ENCODE data around the gene NEAT1. TPM values are rescaled to one million over a fixed set of nuclear protein-coding genes. Genes with fewer than 3 reads are reported as not detected.

Gene NEAT1
- total RNA-seq, 1 donor from 2014 or later = 78.8 TPM

DNA sequence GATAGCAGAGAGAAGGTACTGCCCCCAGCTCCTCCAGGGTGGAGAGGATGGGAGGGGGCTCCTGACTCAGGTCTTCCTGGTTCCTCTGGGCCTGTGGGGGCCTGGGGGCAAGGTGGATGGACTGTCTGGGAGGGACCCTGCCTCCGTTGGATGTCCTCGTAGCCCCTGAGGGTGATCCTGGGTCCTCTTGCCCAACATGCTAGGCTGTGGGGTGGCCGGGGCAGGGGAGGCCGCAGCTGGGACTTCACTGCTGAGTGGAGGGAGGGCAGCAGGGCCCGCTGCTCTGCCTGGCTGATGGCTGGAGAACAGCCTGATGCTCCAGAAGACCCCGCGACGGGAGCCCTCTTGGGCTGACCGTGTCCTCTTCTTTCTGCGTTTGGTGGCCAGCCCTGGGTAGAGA, 22.8 kb upstream of the NEAT1 start:
- TF ChIP-seq, protein P1, sequence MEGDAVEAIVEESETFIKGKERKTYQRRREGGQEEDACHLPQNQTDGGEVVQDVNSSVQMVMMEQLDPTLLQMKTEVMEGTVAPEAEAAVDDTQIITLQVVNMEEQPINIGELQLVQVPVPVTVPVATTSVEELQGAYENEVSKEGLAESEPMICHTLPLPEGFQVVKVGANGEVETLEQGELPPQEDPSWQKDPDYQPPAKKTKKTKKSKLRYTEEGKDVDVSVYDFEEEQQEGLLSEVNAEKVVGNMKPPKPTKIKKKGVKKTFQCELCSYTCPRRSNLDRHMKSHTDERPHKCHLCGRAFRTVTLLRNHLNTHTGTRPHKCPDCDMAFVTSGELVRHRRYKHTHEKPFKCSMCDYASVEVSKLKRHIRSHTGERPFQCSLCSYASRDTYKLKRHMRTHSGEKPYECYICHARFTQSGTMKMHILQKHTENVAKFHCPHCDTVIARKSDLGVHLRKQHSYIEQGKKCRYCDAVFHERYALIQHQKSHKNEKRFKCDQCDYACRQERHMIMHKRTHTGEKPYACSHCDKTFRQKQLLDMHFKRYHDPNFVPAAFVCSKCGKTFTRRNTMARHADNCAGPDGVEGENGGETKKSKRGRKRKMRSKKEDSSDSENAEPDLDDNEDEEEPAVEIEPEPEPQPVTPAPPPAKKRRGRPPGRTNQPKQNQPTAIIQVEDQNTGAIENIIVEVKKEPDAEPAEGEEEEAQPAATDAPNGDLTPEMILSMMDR (IDR thresholded peaks at IDR 0.05; ENCODE audit: unreplicated experiment) = no peak
- Mint-ChIP-seq H3K4me1 (ENCODE audit: low read depth) (peaks cover 7% of the 10 kb centered on the region), H3K27ac (no peak overlapping the region), H3K36me3 (ENCODE audit: insufficient read depth) (peaks cover 7% of the 10 kb centered on the region), H3K27me3 (no peaks in the 10 kb centered on the region), H3K9me3 (ENCODE audit: low read depth) (no peaks in the 10 kb centered on the region), H3K4me3 (ENCODE audit: low read depth) (no peak overlapping the region)
- no peak for DNase-seq (ENCODE audit: low spot score, unreplicated experiment)

DNA sequence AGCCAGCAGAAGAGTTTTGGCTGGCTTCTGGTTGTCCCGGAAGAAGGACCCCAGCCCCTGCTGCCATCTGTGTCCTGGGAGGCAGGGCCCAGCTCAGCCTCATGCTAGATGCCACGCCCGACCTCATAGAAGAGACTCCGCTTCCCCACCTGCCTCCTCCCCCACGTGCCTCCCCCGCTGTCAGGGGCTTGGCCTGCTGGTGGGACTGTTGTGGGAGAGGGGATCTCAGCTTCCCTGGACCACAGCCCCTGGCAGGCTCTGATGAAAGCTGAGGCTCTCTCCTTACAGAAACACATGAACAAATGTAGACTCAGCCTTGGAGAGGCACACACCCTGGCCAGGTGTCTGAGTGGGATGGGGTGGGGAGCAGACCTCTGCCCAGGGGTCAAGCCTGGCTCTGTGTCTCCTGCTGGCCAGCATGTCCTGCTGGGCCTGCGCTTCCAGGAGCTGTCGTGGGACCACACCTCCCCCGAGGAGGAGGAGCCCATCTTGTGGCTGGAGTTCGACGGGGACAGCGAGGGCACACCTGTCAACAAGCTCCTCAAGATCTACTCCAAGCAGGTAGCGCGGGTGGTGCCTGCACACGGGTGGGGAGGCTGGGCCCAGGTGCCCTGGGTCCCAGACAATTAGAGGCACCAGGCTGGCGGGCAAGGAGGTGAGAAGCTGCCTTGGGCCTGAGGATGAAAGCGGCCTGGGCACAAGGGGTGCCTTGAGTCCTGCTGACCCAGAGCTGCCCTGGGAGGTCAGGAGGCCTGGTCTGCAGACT, 22.1 kb upstream of the NEAT1 start:
- peaks cover 7% of the 10 kb centered on the region for H3K4me1 Mint-ChIP-seq (ENCODE audit: low read depth)
- peaks cover 8% of the 10 kb centered on the region for H3K36me3 Mint-ChIP-seq (ENCODE audit: insufficient read depth)
- no peak for DNase-seq (ENCODE audit: low spot score, unreplicated experiment)
- no peaks in the 10 kb centered on the region for H3K9me3 Mint-ChIP-seq (ENCODE audit: low read depth)
- H3K27me3 Mint-ChIP-seq = no peaks in the 10 kb centered on the region
- TF ChIP-seq, protein P1 (IDR thresholded peaks at IDR 0.05; ENCODE audit: unreplicated experiment) = no peak
- H3K4me3 Mint-ChIP-seq (ENCODE audit: low read depth) = no peak overlapping the region
- no peak overlapping the region for H3K27ac Mint-ChIP-seq

DNA sequence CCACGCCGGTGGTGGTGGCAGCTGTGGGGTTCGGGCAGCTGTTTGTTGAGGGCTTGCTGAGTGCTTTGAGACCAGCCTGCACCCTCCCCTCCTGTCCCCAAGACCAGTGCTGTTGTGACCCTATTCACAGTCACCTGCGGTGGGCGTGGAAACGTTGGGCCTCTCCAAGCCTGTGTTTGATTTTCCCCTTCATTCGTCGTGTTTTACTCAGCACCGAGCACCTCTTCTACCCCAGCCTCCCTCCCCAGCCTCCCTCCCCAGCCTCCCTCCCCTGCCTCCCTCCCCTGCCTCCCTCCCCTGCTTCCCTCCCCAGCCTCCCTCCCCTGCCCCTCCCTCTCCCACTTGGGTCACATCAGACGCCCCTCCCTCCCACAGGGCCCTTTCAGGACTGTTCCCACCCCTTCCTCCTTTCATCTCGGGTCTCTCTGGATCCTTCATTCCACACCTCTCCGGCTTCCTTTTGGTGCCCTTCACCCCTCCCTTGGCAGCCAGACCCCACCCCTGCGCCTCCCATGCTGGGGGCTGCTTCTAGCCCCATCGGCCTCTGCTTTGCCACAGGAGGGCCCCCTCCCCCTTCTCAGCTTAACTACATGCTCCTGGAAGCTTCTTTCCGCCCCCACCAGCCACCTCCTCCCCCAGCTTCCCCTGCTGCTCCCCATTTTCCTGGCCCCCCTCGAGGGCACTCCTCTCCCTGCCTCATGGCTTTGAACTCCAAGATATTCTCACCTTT, 21.4 kb upstream of the NEAT1 start:
- H3K9me3 Mint-ChIP-seq (ENCODE audit: low read depth) = no peaks in the 10 kb centered on the region
- H3K36me3 Mint-ChIP-seq (ENCODE audit: insufficient read depth) = peaks cover 8% of the 10 kb centered on the region

DNA sequence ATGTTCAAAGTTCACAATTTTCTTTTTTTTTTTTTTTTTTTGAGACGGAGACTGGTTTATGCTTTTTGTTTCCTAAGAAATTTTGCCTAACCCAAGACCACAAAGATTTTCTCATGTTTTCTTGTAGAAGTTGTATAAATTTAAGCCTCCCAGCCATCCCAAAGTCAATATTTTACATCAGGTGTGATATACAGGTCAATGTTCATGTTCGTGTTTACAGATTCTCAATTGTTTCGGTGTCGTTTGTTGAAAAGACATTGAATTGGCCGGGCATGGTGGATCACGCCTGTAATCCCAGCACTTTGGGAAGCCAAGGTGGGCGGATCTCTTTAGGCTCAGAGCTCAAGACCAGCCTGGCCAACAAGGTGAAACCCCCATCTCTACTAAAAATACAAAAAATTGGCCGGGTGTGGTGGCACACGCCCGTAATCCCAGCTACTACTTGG, 20.8 kb upstream of the NEAT1 start:
- Mint-ChIP-seq H3K9me3 (ENCODE audit: low read depth) (no peaks in the 10 kb centered on the region), H3K27me3 (no peaks in the 10 kb centered on the region), H3K36me3 (ENCODE audit: insufficient read depth) (peaks cover 8% of the 10 kb centered on the region), H3K4me3 (ENCODE audit: low read depth) (no peak overlapping the region), H3K27ac (no peak overlapping the region), H3K4me1 (ENCODE audit: low read depth) (peaks cover 7% of the 10 kb centered on the region)
- TF ChIP-seq, protein P1 (IDR thresholded peaks at IDR 0.05; ENCODE audit: unreplicated experiment) = no peak
- DNase-seq (ENCODE audit: low spot score, unreplicated experiment) = no peak

More for the DNA sequence above, 21.4 kb upstream of the NEAT1 start:
- Mint-ChIP-seq H3K4me3 (ENCODE audit: low read depth) (no peak overlapping the region), H3K27ac (no peak overlapping the region), H3K4me1 (ENCODE audit: low read depth) (peaks cover 7% of the 10 kb centered on the region), H3K27me3 (no peaks in the 10 kb centered on the region)
- DNase-seq (ENCODE audit: low spot score, unreplicated experiment) = no peak
- TF ChIP-seq, protein P1 (IDR thresholded peaks at IDR 0.05; ENCODE audit: unreplicated experiment) = no peak

DNA sequence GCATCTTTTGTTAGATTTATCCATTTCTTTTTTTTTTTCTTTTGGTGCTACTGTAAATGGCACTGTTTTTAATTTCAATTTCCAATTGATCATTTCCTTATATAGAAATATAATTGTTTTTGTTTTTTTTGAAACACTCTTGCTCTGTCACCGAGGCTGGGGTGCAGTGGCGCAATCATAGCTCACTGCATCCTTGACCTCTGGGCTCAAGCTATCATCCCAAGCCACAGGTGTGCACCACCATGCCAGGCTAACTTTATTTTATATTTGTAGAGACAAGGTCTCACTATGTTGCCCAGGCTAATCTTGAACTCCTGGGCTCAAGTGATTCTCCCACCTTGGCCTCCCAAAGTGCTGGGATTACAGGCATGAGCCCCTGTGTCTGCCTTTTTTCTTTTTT, 19.8 kb upstream of the NEAT1 start:
- Mint-ChIP-seq H3K9me3 (ENCODE audit: low read depth) (no peaks in the 10 kb centered on the region), H3K36me3 (ENCODE audit: insufficient read depth) (peaks cover 4% of the 10 kb centered on the region), H3K4me1 (ENCODE audit: low read depth) (peaks cover 7% of the 10 kb centered on the region), H3K27me3 (no peaks in the 10 kb centered on the region), H3K27ac (no peak overlapping the region), H3K4me3 (ENCODE audit: low read depth) (no peak overlapping the region)
- DNase-seq (ENCODE audit: low spot score, unreplicated experiment) = no peak
- TF ChIP-seq, protein P1 (IDR thresholded peaks at IDR 0.05; ENCODE audit: unreplicated experiment) = no peak
